GM12891 (cell line): ENCODE data around the gene MCTP2.
"Not testable (repeated sequence)": the region's sequence is repeated elsewhere in the genome, so short reads cannot be mapped to it uniquely, and the experiment has no call there.

Source experiments
- POLR2A ChIP-seq: IDR thresholded peaks from 2 replicates; pipeline ENCODE4 v1.6.1; 2011; ENCODE audit warnings: low read depth, low read length, control low read depth
- POLR2AphosphoS5 ChIP-seq: IDR thresholded peaks from 2 replicates; pipeline ENCODE4 v1.6.1; 2011; ENCODE audit warnings: low read depth, low read length, control low read depth

DNA sequence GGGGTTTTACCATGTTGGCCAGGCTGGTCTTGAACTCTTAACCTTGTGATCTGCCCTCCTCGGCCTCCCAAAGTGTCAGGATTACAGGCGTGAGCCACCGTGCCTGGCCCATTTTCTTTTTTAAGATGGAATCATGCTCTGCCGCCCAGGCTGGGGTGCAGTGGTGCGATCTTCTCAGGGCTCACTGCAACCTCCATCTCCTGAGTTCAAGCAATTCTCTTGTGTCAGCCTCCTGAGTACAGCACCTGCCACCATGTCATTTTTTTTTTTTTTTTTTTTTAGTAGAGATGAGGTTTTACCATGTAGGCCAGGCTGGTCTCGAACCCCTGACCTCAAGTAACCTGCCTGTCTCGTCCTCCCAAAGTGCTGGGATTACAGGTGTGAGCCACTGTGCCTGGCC is 26.4 kb downstream of the MCTP2 start:
- TF ChIP-seq POLR2A, POLR2AphosphoS5: not testable (repeated sequence)
